KOPT-K1 (cell line): ENCODE measurements around the gene PPP1R9A.

Experiments
- H3K27ac ChIP-seq: fragments of 200-600 bp; sonication (generic); 2 replicates; pipeline ENCODE4 v1.5.1; 2016; ENCODE audit warnings: antibody characterized with exemption, mild to moderate bottlenecking, low read depth, low read length; ENCODE audit not compliant: poor library complexity, severe bottlenecking
- H3K36me3 ChIP-seq: fragments of 200-600 bp; sonication (generic); 2 replicates; pipeline ENCODE4 v1.5.1; 2017; ENCODE audit warnings: antibody characterized with exemption, mild to moderate bottlenecking, low read length, moderate library complexity; ENCODE audit not compliant: insufficient read depth
- H3K9me3 ChIP-seq: fragments of 200-600 bp; sonication (generic); 2 replicates; pipeline ENCODE4 v1.5.1; 2017; ENCODE audit warnings: antibody characterized with exemption, low read length, mild to moderate bottlenecking; ENCODE audit not compliant: insufficient read depth, poor library complexity, severe bottlenecking

Gene PPP1R9A

GRCh38 chr7:95200741-95201140 is 293.3 kb downstream of the PPP1R9A start:
- Histone ChIP-seq H3K27ac (no peak overlapping the region), H3K9me3 (no peaks in the 10 kb centered on the region), H3K36me3 (no peaks in the 10 kb centered on the region)

GRCh38 chr7:95201727-95202126 is 294.3 kb downstream of the PPP1R9A start:
- Histone ChIP-seq H3K36me3 (no peaks in the 10 kb centered on the region), H3K27ac (no peak overlapping the region), H3K9me3 (no peaks in the 10 kb centered on the region)

- Histone ChIP-seq H3K27ac (no peak overlapping the region), H3K36me3 (no peaks in the 10 kb centered on the region), H3K9me3 (no peaks in the 10 kb centered on the region)
These were observed 297.2 kb downstream of the PPP1R9A start for GRCh38 chr7:95204618-95205017.

- Histone ChIP-seq H3K36me3 (no peaks in the 10 kb centered on the region), H3K27ac (no peak overlapping the region), H3K9me3 (no peaks in the 10 kb centered on the region)
These were observed 298.4 kb downstream of the PPP1R9A start for GRCh38 chr7:95205665-95206225.

- Histone ChIP-seq H3K36me3 (no peaks in the 10 kb centered on the region), H3K27ac (no peak overlapping the region), H3K9me3 (no peaks in the 10 kb centered on the region)
These were observed 301.9 kb downstream of the PPP1R9A start for GRCh38 chr7:95209276-95209675.

- Histone ChIP-seq H3K36me3 (no peaks in the 10 kb centered on the region), H3K27ac (no peak overlapping the region), H3K9me3 (no peaks in the 10 kb centered on the region)
These were observed 302.4 kb downstream of the PPP1R9A start for GRCh38 chr7:95209788-95210187.

- no peak overlapping the region for H3K27ac ChIP-seq
- no peaks in the 10 kb centered on the region for H3K36me3 ChIP-seq
- H3K9me3 ChIP-seq: no peaks in the 10 kb centered on the region
These were observed 305.8 kb downstream of the PPP1R9A start for GRCh38 chr7:95213148-95213547.

- Histone ChIP-seq H3K27ac (no peak overlapping the region), H3K36me3 (no peaks in the 10 kb centered on the region), H3K9me3 (no peaks in the 10 kb centered on the region)
These were observed 306.6 kb downstream of the PPP1R9A start for GRCh38 chr7:95213809-95214492.

GRCh38 chr7:95219721-95220120 is 312.3 kb downstream of the PPP1R9A start:
- Histone ChIP-seq H3K9me3 (no peaks in the 10 kb centered on the region), H3K36me3 (no peaks in the 10 kb centered on the region), H3K27ac (no peak overlapping the region)

GRCh38 chr7:95220328-95220727 is 312.9 kb downstream of the PPP1R9A start:
- Histone ChIP-seq H3K9me3 (no peaks in the 10 kb centered on the region), H3K27ac (no peak overlapping the region), H3K36me3 (no peaks in the 10 kb centered on the region)

- no peak overlapping the region for H3K27ac ChIP-seq
- no peaks in the 10 kb centered on the region for H3K36me3 ChIP-seq
- no peaks in the 10 kb centered on the region for H3K9me3 ChIP-seq
These were observed 317.9 kb downstream of the PPP1R9A start for GRCh38 chr7:95225301-95225700.

GRCh38 chr7:95229301-95229700 is 321.9 kb downstream of the PPP1R9A start:
- Histone ChIP-seq H3K36me3 (no peaks in the 10 kb centered on the region), H3K9me3 (no peaks in the 10 kb centered on the region), H3K27ac (no peak overlapping the region)

- no peak overlapping the region for H3K27ac ChIP-seq
- no peaks in the 10 kb centered on the region for H3K36me3 ChIP-seq
- H3K9me3 ChIP-seq: no peaks in the 10 kb centered on the region
These were observed 331.0 kb downstream of the PPP1R9A start for GRCh38 chr7:95238252-95238943.

- Histone ChIP-seq H3K36me3 (no peaks in the 10 kb centered on the region), H3K27ac (no peak overlapping the region), H3K9me3 (no peaks in the 10 kb centered on the region)
These were observed 333.5 kb downstream of the PPP1R9A start for GRCh38 chr7:95240921-95241320.

GRCh38 chr7:95242266-95242665 is 334.9 kb downstream of the PPP1R9A start:
- Histone ChIP-seq H3K36me3 (no peaks in the 10 kb centered on the region), H3K9me3 (no peaks in the 10 kb centered on the region), H3K27ac (no peak overlapping the region)

GRCh38 chr7:95244616-95245015 is 337.2 kb downstream of the PPP1R9A start:
- Histone ChIP-seq H3K9me3 (no peaks in the 10 kb centered on the region), H3K36me3 (no peaks in the 10 kb centered on the region), H3K27ac (no peak overlapping the region)
